Stimulated activated CD8-positive, alpha-beta memory T cell treated with anti-CD3 and anti-CD28 coated beads, Interleukin-4, amount 100 ng/mL, for 48 hours (primary cell): Measurements from ENCODE around the gene KLHDC9.
"Not testable (repeated sequence)": the region's sequence is repeated elsewhere in the genome, so short reads cannot be mapped to it uniquely, and the experiment has no call there.

ENCODE experiments used
- DNase-seq: peaks from one replicate; pipeline ENCODE4 v3.0.0-alpha.2; 2020

The KLHDC9 gene

GRCh38 chr1:161098210-161099068 is at the start of gene KLHDC9:
KLHDC9 (plus strand) TSS chr1:161098361; CDS start chr1:161098536, 175 bp downstream.
- peak; percentile 80 for DNase-seq

GRCh38 chr1:161048949-161049722 is 49.0 kb upstream of the KLHDC9 start:
- DNase-seq, result no peak

- DNase-seq, result no peak
Measured at GRCh38 chr1:161051219-161051618, 46.9 kb upstream of the KLHDC9 start.

GRCh38 chr1:161052899-161053298 is 45.3 kb upstream of the KLHDC9 start:
- no peak for DNase-seq

- DNase-seq, result no peak
Measured at GRCh38 chr1:161054232-161054631, 43.9 kb upstream of the KLHDC9 start.

GRCh38 chr1:161054805-161055204 is 43.4 kb upstream of the KLHDC9 start:
- DNase-seq, result no peak

GRCh38 chr1:161059293-161059692 is 38.9 kb upstream of the KLHDC9 start:
- no peak for DNase-seq

GRCh38 chr1:161061419-161061818 is 36.7 kb upstream of the KLHDC9 start:
- no peak for DNase-seq

GRCh38 chr1:161063936-161064335 is 34.2 kb upstream of the KLHDC9 start:
- not testable (repeated sequence) for DNase-seq

- DNase-seq, result not testable (repeated sequence)
Measured at GRCh38 chr1:161065681-161066080, 32.5 kb upstream of the KLHDC9 start.

- DNase-seq, result peak; percentile 37
Measured at GRCh38 chr1:161066694-161067093, 31.5 kb upstream of the KLHDC9 start.

- peak; percentile 88 for DNase-seq
Measured at GRCh38 chr1:161068306-161069234, 29.6 kb upstream of the KLHDC9 start.

- peak; percentile 47 for DNase-seq
Measured at GRCh38 chr1:161069241-161069640, 28.9 kb upstream of the KLHDC9 start.

GRCh38 chr1:161069731-161070270 is 28.4 kb upstream of the KLHDC9 start, which contains the start of gene ARHGAP30:
ARHGAP30 (minus strand) TSS chr1:161069891; CDS start chr1:161069624, 267 bp downstream.
- DNase-seq, result peak; percentile 88

- no peak for DNase-seq
Measured at GRCh38 chr1:161070761-161071160, 27.4 kb upstream of the KLHDC9 start.

- peak; percentile 62 for DNase-seq
Measured at GRCh38 chr1:161071886-161072371, 26.2 kb upstream of the KLHDC9 start.

- DNase-seq, result no peak
Measured at GRCh38 chr1:161072751-161073449, 25.3 kb upstream of the KLHDC9 start.

- no peak for DNase-seq
Measured at GRCh38 chr1:161073474-161074121, 24.6 kb upstream of the KLHDC9 start.

- DNase-seq, result no peak
Measured at GRCh38 chr1:161074676-161075368, 23.3 kb upstream of the KLHDC9 start.

- no peak for DNase-seq
Measured at GRCh38 chr1:161076410-161076809, 21.8 kb upstream of the KLHDC9 start.
